SU-DHL-6 (cell line): Measurements from ENCODE around the gene ZNF362.
A peak's percentile ranks its signal among the peaks of the same experiment; 100 is the strongest.

Experiments
- H2AFZ ChIP-seq: fragments of 200-600 bp; sonication (generic); 2 replicates; pipeline ENCODE4 v1.6.1; 2014; ENCODE audit warnings: low read depth, mild to moderate bottlenecking, moderate library complexity, mixed read lengths, antibody characterized with exemption, low read length; ENCODE audit not compliant: severe bottlenecking
- H3F3A ChIP-seq: fragments of 200-600 bp; shearing (Covaris generic); 2 replicates; pipeline ENCODE4 v1.6.0; 2016; ENCODE audit warnings: antibody characterized with exemption, mild to moderate bottlenecking; ENCODE audit not compliant: insufficient read depth
- H3K27ac ChIP-seq: fragments of 200-600 bp; sonication (generic); 2 replicates; pipeline ENCODE4 v1.5.1; 2016; ENCODE audit warnings: low read depth, mild to moderate bottlenecking, low read length, moderate library complexity, mixed read lengths
- H3K27me3 ChIP-seq: fragments of 200-600 bp; sonication (generic), shearing (Covaris generic); 2 replicates; pipeline ENCODE4 v1.6.0; 2014; ENCODE audit warnings: mild to moderate bottlenecking, low read length
- H3K36me3 ChIP-seq: fragments of 200-600 bp; sonication (generic); 2 replicates; pipeline ENCODE4 v1.6.1; 2014; ENCODE audit warnings: mild to moderate bottlenecking, low read length, mixed read lengths
- H3K4me2 ChIP-seq: fragments of 300-600, 200-600 bp; shearing (Covaris generic), sonication (generic); 2 replicates; pipeline ENCODE4 v1.6.0; 2014; ENCODE audit warnings: low read length, low read depth, mild to moderate bottlenecking; ENCODE audit not compliant: poor library complexity, severe bottlenecking
- H3K4me3 ChIP-seq: fragments of 200-600 bp; sonication (generic); 2 replicates; pipeline ENCODE4 v1.5.1; 2014; ENCODE audit warnings: antibody characterized with exemption, low read length, mild to moderate bottlenecking, mixed read lengths; ENCODE audit not compliant: insufficient read depth, poor library complexity, severe bottlenecking
- H3K79me2 ChIP-seq: fragments of 200-600 bp; sonication (generic); 2 replicates; pipeline ENCODE4 v1.6.1; 2014; ENCODE audit warnings: mild to moderate bottlenecking, low read length, moderate library complexity; ENCODE audit not compliant: insufficient read depth
- H3K9ac ChIP-seq: fragments of 200-600 bp; sonication (generic); 2 replicates; pipeline ENCODE4 v1.7.0; 2014; ENCODE audit warnings: mild to moderate bottlenecking, low read length
- H3K9me2 ChIP-seq: fragments of 200-600 bp; sonication (generic); replicated peaks from 2 replicates; pipeline ENCODE4 v1.6.1; 2014; ENCODE audit warnings: low read length; ENCODE audit not compliant: insufficient read depth
- H3K9me3 ChIP-seq: fragments of 200-600 bp; sonication (generic); 2 replicates; pipeline ENCODE4 v1.6.1; 2014; ENCODE audit warnings: low read length, mixed read lengths; ENCODE audit not compliant: insufficient read depth
- H4K20me1 ChIP-seq: fragments of 200-600 bp; sonication (generic); 2 replicates; pipeline ENCODE4 v1.6.1; 2014; ENCODE audit warnings: low read depth, mild to moderate bottlenecking, antibody characterized with exemption, low read length, moderate library complexity, mixed read lengths
- CTCF ChIP-seq: fragments of 200-600 bp; sonication (generic); IDR thresholded peaks from one replicate; pipeline ENCODE4 v1.5.1; 2017; ENCODE audit warnings: antibody characterized with exemption, mild to moderate bottlenecking, low read length, moderate library complexity; ENCODE audit not compliant: insufficient read depth, poor library complexity, severe bottlenecking
- EZH2phosphoT487 ChIP-seq: fragments of 200-600 bp; sonication (generic), shearing (Covaris generic); conservative IDR thresholded peaks from 2 replicates; pipeline ENCODE4 v1.6.1; 2018; ENCODE audit warnings: mild to moderate bottlenecking, antibody characterized with exemption, low read length, moderate library complexity, mixed read lengths

The ZNF362 gene

DNA sequence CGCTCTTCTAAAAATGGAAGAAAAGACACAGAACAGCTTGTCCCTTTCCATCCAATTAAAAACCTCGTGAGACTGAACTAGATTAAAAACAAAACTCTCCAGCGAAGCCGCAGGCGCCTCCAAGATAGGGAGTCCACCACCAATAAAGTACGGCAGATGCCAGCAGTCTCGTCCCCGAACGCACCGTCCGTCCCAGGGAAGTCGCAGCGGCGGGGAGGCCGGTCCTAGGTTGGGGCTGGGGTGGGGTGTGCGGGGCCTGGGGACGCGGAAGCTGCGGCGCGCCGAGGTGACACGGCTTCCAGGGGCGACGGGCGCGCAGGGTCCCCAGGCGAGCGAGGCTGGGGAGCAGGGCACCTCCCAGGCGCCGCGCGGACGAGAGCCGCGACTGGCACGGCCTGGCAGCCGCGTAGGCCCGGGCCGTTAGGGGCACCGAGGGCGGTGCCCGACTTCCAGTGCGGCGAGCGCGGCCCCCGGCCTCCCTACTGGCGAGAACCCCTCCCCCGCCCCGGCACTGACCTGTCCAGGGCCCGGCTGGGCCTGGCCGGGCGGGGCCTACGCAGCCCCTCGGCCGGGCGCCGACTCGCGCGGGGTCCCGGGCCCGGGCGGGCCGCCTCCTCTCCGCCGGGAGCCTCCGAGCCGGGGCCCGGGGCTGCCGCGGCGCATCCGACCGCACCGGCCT is 92.9 kb downstream of the ZNF362 start:
- no peaks in the 10 kb centered on the region for H3K27me3 ChIP-seq
- peaks cover 12% of the 10 kb centered on the region; the same call in 1 of the 2 replicates for H3K79me2 ChIP-seq
- H3K9ac ChIP-seq: peak overlapping the region; percentile 62
- no peak overlapping the region for H2AFZ ChIP-seq
- peaks cover 8% of the 10 kb centered on the region; the same call in 1 of the 2 replicates for H4K20me1 ChIP-seq
- H3K27ac ChIP-seq: no peak overlapping the region
- H3K4me3 ChIP-seq: peak overlapping the region; percentile 60
- no peaks in the 10 kb centered on the region; the same call in 1 of the 2 replicates for H3F3A ChIP-seq
- H3K4me2 ChIP-seq: peak overlapping the region; percentile 75
- TF ChIP-seq CTCF (no peak), EZH2phosphoT487 (no peak)
- no peaks in the 10 kb centered on the region for H3K9me2 ChIP-seq
- H3K9me3 ChIP-seq: no peaks in the 10 kb centered on the region
- H3K36me3 ChIP-seq: no peaks in the 10 kb centered on the region

- no peaks in the 10 kb centered on the region for H3K36me3 ChIP-seq
- H3K9me3 ChIP-seq: no peaks in the 10 kb centered on the region
- H3K79me2 ChIP-seq: peaks cover 12% of the 10 kb centered on the region; the same call in 1 of the 2 replicates
- no peak for TF ChIP-seq EZH2phosphoT487
- no peak for TF ChIP-seq CTCF
- peak overlapping the region; percentile 55 for H3K4me3 ChIP-seq
- peak overlapping the region; percentile 67 for H3K9ac ChIP-seq
- peak overlapping the region; percentile 69 for H2AFZ ChIP-seq
- H3K9me2 ChIP-seq: no peaks in the 10 kb centered on the region
- H3F3A ChIP-seq: no peaks in the 10 kb centered on the region; the same call in 1 of the 2 replicates
- peak overlapping the region; percentile 25; the same call in 1 of the 2 replicates for H3K27ac ChIP-seq
- peaks cover 8% of the 10 kb centered on the region; the same call in 1 of the 2 replicates for H4K20me1 ChIP-seq
- no peaks in the 10 kb centered on the region for H3K27me3 ChIP-seq
- peak overlapping the region; percentile 76 for H3K4me2 ChIP-seq
Observed at GRCh38 chr1:33349778-33350610, 93.7 kb downstream of the ZNF362 start.
